Omental fat pad (tissue), 4 donors: ENCODE data around the gene RAX. TPM values are rescaled to one million over a fixed set of nuclear protein-coding genes. Genes with fewer than 3 reads are reported as not detected.

Experiments
- ATAC-seq: fragments of 150-250 bp; one replicate; pipeline ENCODE4 v1.9.1; 2016; ENCODE audit warnings: mild to moderate bottlenecking, moderate library complexity; ENCODE audit not compliant: low FRiP score
- DNase-seq: peaks from one replicate; pipeline ENCODE4 v3.0.0-alpha.2; 2019; ENCODE audit warnings: low spot score
- total RNA-seq, 4 donors: library from RNA; depleted of rRNA; stranded (reverse); fragments of >200 nt; gene quantifications; one replicate each; pipeline ENCODE4 v1.1.0, GENCODE V29; 2016
- TF ChIP-seq, protein P1 (sequence below), 3 donors: fragments of 450-650 bp; IDR thresholded peaks; one replicate each; pipeline ENCODE4 v1.5.1; 2016 to 2017; ENCODE audit warnings: antibody characterized with exemption in 3 of 3, mild to moderate bottlenecking in 3 of 3, moderate library complexity in 2 of 3

The RAX gene
- total RNA-seq, 4 donors from 2014 or later, result not detected

DNA sequence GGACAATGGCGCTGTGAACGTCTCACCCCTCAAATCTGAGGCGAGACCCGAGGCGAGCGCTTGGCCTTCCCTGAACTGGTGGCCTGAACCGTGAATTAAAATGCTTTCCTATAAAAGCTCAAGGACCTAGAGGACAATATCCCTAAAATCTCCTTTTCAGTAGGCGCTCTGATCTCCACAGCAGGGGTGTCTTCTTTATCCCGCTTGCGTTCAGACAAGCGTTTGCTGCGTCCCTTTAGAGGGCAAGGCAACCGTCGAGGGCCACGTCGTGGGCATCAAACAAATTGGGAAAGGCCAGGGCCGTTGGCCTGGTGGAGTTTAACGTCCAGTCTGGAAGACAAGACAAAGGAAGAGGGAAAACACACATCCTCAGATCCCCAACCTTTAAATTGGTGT lies 1.3 kb upstream of the RAX start:
- no peak for DNase-seq
- TF ChIP-seq, protein P1, sequence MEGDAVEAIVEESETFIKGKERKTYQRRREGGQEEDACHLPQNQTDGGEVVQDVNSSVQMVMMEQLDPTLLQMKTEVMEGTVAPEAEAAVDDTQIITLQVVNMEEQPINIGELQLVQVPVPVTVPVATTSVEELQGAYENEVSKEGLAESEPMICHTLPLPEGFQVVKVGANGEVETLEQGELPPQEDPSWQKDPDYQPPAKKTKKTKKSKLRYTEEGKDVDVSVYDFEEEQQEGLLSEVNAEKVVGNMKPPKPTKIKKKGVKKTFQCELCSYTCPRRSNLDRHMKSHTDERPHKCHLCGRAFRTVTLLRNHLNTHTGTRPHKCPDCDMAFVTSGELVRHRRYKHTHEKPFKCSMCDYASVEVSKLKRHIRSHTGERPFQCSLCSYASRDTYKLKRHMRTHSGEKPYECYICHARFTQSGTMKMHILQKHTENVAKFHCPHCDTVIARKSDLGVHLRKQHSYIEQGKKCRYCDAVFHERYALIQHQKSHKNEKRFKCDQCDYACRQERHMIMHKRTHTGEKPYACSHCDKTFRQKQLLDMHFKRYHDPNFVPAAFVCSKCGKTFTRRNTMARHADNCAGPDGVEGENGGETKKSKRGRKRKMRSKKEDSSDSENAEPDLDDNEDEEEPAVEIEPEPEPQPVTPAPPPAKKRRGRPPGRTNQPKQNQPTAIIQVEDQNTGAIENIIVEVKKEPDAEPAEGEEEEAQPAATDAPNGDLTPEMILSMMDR (IDR thresholded peaks at IDR 0.05), result no peak
- ATAC-seq, result no peak

DNA sequence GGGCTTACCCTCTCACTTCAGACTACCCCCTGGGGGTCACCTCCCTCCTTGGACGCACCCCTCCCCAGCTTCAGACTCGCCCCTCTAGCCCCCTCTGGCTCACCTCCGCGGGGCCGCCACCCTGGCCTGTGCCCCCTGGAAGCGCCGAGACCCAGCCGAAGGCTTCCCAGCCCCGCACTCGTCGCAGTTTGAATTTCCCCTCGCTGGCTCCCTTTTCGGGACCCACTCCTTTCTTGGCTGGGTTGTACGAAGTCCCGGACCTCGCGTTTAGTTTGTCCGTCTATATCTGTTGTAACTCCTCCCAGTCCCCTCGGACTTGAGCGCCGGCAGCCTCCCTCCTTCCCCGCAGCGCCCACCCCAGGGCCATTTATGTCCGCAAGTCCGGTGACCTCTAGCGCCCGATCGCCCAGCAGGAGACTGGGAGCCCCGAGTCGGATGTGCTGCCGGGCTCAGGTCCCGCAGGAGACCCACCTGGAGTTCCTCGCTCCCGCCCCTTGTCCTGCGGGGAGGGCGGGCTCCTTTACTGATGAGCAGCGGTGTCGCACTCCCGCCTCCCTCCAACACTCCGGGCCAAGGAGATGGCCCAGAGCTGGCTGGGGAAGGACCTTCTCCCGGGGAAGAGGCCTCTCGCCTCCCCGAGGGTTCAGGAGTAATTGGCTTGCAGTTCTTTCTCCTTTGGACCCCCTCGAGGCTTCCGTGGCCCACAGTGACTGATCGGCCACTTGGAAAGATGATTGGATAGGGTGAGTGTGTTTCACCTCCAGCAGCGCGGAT lies 692 bp upstream of the RAX start:
- TF ChIP-seq, protein P1 (IDR thresholded peaks at IDR 0.05), result no peak
- ATAC-seq (no peak), DNase-seq (no peak)

DNA sequence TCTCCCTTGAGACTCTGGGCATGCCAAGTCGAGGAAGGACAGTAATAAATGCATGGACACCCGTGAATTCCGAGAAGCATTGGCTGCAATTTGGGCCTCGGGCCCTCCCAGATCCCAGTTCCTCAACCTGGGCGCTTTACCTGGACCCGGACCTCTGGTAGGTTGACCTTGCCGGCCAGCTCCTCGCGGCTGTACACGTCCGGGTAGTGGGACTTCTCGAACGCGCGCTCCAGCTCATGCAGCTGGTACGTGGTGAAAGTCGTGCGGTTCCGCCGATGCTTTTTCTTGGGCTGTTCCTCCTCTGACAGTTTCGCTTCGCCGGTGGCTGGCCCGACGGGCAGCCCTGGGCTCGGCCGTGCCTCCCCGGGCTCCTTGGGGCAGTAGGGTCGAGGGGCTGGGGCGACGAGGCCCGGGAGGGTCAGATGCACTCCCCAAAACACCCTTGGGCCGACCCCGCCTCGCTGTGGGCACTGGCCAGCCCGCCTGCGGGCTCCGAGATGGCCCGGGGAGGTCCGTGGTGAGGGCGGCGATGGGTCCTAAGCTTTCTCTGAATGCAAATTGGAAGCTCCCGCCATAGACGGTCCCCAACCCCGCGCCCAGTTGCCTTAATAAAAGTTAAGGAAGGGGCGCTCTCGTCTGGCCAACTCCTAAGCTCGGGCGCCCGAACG lies 899 bp downstream of the RAX start:
- DNase-seq (no peak), ATAC-seq (no peak)
- TF ChIP-seq, protein P1 (IDR thresholded peaks at IDR 0.05), result no peak

- TF ChIP-seq, protein P1 (IDR thresholded peaks at IDR 0.05), result no peak
- ATAC-seq (no peak), DNase-seq (no peak)
Observed at GRCh38 chr18:59271606-59272220, 1.5 kb downstream of the RAX start.

DNA sequence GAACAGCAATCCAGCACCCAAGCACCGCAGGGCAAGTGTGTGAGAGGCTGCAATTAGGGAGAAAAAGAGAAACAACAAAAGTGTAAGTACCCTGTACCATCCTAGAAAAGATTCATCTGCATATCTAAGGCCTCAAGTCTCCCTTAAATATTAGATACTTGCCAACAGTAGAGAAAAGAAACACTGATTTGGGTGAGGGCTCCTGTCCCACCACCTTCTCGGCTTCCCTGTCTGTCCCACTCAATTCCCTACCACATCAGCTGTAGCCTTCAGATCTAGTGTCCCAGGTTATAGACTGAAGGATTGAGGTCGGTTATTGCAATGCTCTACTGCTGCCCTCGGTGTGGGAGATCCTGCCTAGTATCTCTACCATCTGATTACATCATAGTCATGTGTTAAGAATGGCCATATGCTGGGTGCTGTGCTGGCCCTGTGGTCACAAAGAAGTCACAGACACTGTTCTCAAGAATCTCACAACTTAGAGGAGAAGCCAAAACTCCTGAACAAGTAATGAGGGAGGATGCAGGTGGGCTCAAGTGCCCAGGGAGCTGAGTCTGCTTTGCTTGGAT lies 2.5 kb downstream of the RAX start:
- DNase-seq, result no peak

GRCh38 chr18:59269563-59270119 lies 3.6 kb downstream of the RAX start:
- DNase-seq, result no peak
- TF ChIP-seq, protein P1 (IDR thresholded peaks at IDR 0.05), result no peak
- no peak for ATAC-seq

More for the DNA sequence above, 2.5 kb downstream of the RAX start:
- TF ChIP-seq, protein P1 (IDR thresholded peaks at IDR 0.05), result no peak
- no peak for ATAC-seq
